HepG2 (cell line): ENCODE results near the gene SLC22A23. TPM values are rescaled to one million over a fixed set of nuclear protein-coding genes. Genes with fewer than 3 reads are reported as not detected.
A peak's percentile ranks its signal among the peaks of the same experiment; 100 is the strongest.

ENCODE experiments used
- ARNT ChIP-seq: fragments of 450-650 bp; IDR thresholded peaks from 2 replicates; pipeline ENCODE4 v1.6.1; 2017
- CBFB ChIP-seq: sonication (generic); formaldehyde crosslinking; IDR thresholded peaks from 2 replicates; pipeline ENCODE4 v1.4.0; 2020; ENCODE audit warnings: missing genetic modification reagents
- CC2D1A ChIP-seq: sonication (generic); formaldehyde crosslinking; IDR thresholded peaks from 2 replicates; pipeline ENCODE4 v1.8.1; 2023; ENCODE audit warnings: mild to moderate bottlenecking, missing genetic modification reagents
- CERS6 ChIP-seq: sonication (generic); formaldehyde crosslinking; IDR thresholded peaks from 2 replicates; pipeline ENCODE4 v1.5.0; 2020; ENCODE audit warnings: missing genetic modification reagents
- DMAP1 ChIP-seq: IDR thresholded peaks from 2 replicates; pipeline ENCODE4 v1.6.1; 2016
- FOXO4 ChIP-seq: sonication (generic); formaldehyde crosslinking; conservative IDR thresholded peaks from 2 replicates; pipeline ENCODE4 v1.8.1; 2023; ENCODE audit warnings: missing genetic modification reagents
- IRF2 ChIP-seq: IDR thresholded peaks from 2 replicates; pipeline ENCODE4 v1.6.1; 2018; ENCODE audit warnings: missing genetic modification reagents, missing compliant biosample characterization
- KDM2A ChIP-seq: sonication (generic); formaldehyde crosslinking; IDR thresholded peaks from 2 replicates; pipeline ENCODE4 v1.4.0; 2020; ENCODE audit warnings: low read depth, missing genetic modification reagents, borderline replicate concordance
- KLF16 ChIP-seq, 2 experiments: sonication (generic) in 1 of 2; formaldehyde crosslinking in 1 of 2; IDR thresholded peaks; 2 replicates each; pipeline versions ENCODE4 v1.6.1 to v1.8.0; 2016 to 2023; ENCODE audit warnings: missing genetic modification reagents in 2 of 2, missing compliant biosample characterization in 1 of 2
- NRL ChIP-seq: sonication (generic); formaldehyde crosslinking; IDR thresholded peaks from 2 replicates; pipeline ENCODE4 v1.5.0; 2020; ENCODE audit warnings: missing genetic modification reagents, mild to moderate bottlenecking, moderate library complexity, borderline replicate concordance
- PCBP2 ChIP-seq: fragments of 200-400 bp; formaldehyde crosslinking; optimal IDR thresholded peaks from 2 replicates; pipeline ENCODE3; 2018; ENCODE audit warnings: low read length, low read depth; ENCODE audit not compliant: poor library complexity, severe bottlenecking
- PRPF4 ChIP-seq: fragments of 200-400 bp; formaldehyde crosslinking; IDR thresholded peaks from 2 replicates; pipeline ENCODE4 v1.6.1; 2016; ENCODE audit warnings: low read length, low read depth; ENCODE audit not compliant: poor library complexity, severe bottlenecking
- SAFB2 ChIP-seq: sonication (generic); formaldehyde crosslinking; IDR thresholded peaks from 2 replicates; pipeline ENCODE4 v1.5.1; 2020; ENCODE audit warnings: missing genetic modification reagents, low read depth, mild to moderate bottlenecking, borderline replicate concordance
- THAP9 ChIP-seq: sonication (generic); formaldehyde crosslinking; IDR thresholded peaks from 2 replicates; pipeline ENCODE4; 2020; ENCODE audit warnings: missing genetic modification reagents, mild to moderate bottlenecking, borderline replicate concordance
- ZC3H4 ChIP-seq: sonication (generic); formaldehyde crosslinking; IDR thresholded peaks from 2 replicates; pipeline ENCODE4 v1.4.0; 2020; ENCODE audit warnings: missing genetic modification reagents, borderline replicate concordance
- ZKSCAN5 ChIP-seq: sonication (generic); formaldehyde crosslinking; IDR thresholded peaks from 2 replicates; pipeline ENCODE4 v1.5.1; 2020; ENCODE audit warnings: mild to moderate bottlenecking, missing genetic modification reagents
- ZMYM3 ChIP-seq: sonication (generic); formaldehyde crosslinking; IDR thresholded peaks from 2 replicates; pipeline ENCODE4 v1.5.1; 2020; ENCODE audit warnings: mild to moderate bottlenecking, missing genetic modification reagents
- ZNF263 ChIP-seq: sonication (generic); formaldehyde crosslinking; IDR thresholded peaks from 2 replicates; pipeline ENCODE4 v1.4.0; 2020; ENCODE audit warnings: missing genetic modification reagents
- ZNF30 ChIP-seq: sonication (generic); formaldehyde crosslinking; IDR thresholded peaks from 2 replicates; pipeline ENCODE4 v1.5.0; 2020; ENCODE audit warnings: mild to moderate bottlenecking, missing genetic modification reagents
- ZNF430 ChIP-seq: sonication (generic); formaldehyde crosslinking; IDR thresholded peaks from 2 replicates; pipeline ENCODE4 v1.9.0; 2021; ENCODE audit warnings: mild to moderate bottlenecking, missing genetic modification reagents
- ZNF460 ChIP-seq: sonication (generic); formaldehyde crosslinking; IDR thresholded peaks from 2 replicates; pipeline ENCODE4 v1.5.1; 2020; ENCODE audit warnings: missing genetic modification reagents, mild to moderate bottlenecking, borderline replicate concordance
- ZNF484 ChIP-seq: sonication (generic); formaldehyde crosslinking; IDR thresholded peaks from 2 replicates; pipeline ENCODE4 v1.5.1; 2020; ENCODE audit warnings: mild to moderate bottlenecking, low read depth, missing genetic modification reagents, borderline replicate concordance
- ZNF678 ChIP-seq: sonication (generic); formaldehyde crosslinking; IDR thresholded peaks from 2 replicates; pipeline ENCODE4 v1.4.0; 2020; ENCODE audit warnings: mild to moderate bottlenecking, missing genetic modification reagents
- ZNF782 ChIP-seq: sonication (generic); formaldehyde crosslinking; IDR thresholded peaks from 2 replicates; pipeline ENCODE4 v1.4.0; 2020; ENCODE audit warnings: missing genetic modification reagents, mild to moderate bottlenecking, borderline replicate concordance
- polyA plus RNA-seq, 8 experiments: library from polyadenylated mRNA; depleted of rRNA in 3 of 8; stranded (reverse) in 7 of 8; unstranded in 1 of 8; fragments of >200 nt; fragmentation: Illumina TruSeq in 4 of 8; extraction: Trizol in 4 of 8; gene quantifications; 2 replicates each; pipeline versions ENCODE4 v1.2.1 to v1.2.3, GENCODE V29; 2011 to 2016; ENCODE audit warnings: low read depth in 4 of 8, missing spikeins in 1 of 8, mixed read lengths in 1 of 8; ENCODE audit not compliant: insufficient read depth in 1 of 8
- total RNA-seq, 5 experiments: library from RNA; depleted of rRNA; stranded (reverse); fragments of >200 nt; fragmentation: Illumina TruSeq; extraction: Trizol; gene quantifications; 2 replicates each; pipeline ENCODE4 v1.2.3, GENCODE V29; 2016; ENCODE audit warnings: low read depth in 1 of 5

Gene SLC22A23
- total and polyA plus RNA-seq, 2 of the 13 experiments (the other 11 are each of a cell fraction or from before 2014, with no cell fraction given) = 11.8 to 17.5 TPM

- TF ChIP-seq KLF16 (CRISPR knock-in tag; IDR thresholded peaks at IDR 0.05) (peak in 1 of 2 experiments; percentile 27; a peak in 1 of 4 replicates), DMAP1 (no peak), ZMYM3 (peak; percentile 36; the same call in 1 of the 2 replicates), ZNF484 (CRISPR knock-in tag) (no peak), PCBP2 (no peak), ZKSCAN5 (CRISPR knock-in tag) (0 out of 2 replicates have a peak, but pooled peaks have one; percentile 45), CERS6 (no peak), ZNF263 (CRISPR knock-in tag) (0 out of 2 replicates have a peak, but pooled peaks have one; percentile 38), SAFB2 (no peak), ZNF678 (CRISPR knock-in tag) (no peak), ARNT (no peak), THAP9 (peak; percentile 61; the same call in 1 of the 2 replicates), ZC3H4 (no peak), CC2D1A (no peak), ZNF30 (no peak), ZNF430 (CRISPR knock-in tag) (no peak), PRPF4 (no peak), CBFB (CRISPR knock-in tag) (no peak), ZNF460 (CRISPR knock-in tag) (no peak), FOXO4 (CRISPR knock-in tag) (no peak), IRF2 (no peak), ZNF782 (CRISPR knock-in tag) (no peak), KDM2A (CRISPR knock-in tag) (peak; percentile 56; the same call in 1 of the 2 replicates), NRL (CRISPR knock-in tag) (0 out of 2 replicates have a peak, but pooled peaks have one; percentile 32)
These were observed 209.3 kb downstream of the SLC22A23 start (continued) for GRCh38 chr6:3247255-3248146.
